GM12892 (cell line): ENCODE measurements around the gene KIF1C.

Source experiments
- POLR2A ChIP-seq: IDR thresholded peaks from 2 replicates; pipeline ENCODE4 v1.6.1; 2011; ENCODE audit warnings: low read depth, low read length, control low read depth
- POLR2AphosphoS5 ChIP-seq: IDR thresholded peaks from 2 replicates; pipeline ENCODE4 v1.6.1; 2011; ENCODE audit warnings: low read depth, low read length, control low read depth
- TAF1 ChIP-seq: IDR thresholded peaks from 2 replicates; pipeline ENCODE4 v1.6.1; 2011; ENCODE audit warnings: low read depth, mild to moderate bottlenecking, control low read depth, low read length, borderline replicate concordance

GRCh38 chr17:4994081-4994595 lies 3.6 kb upstream of the KIF1C start:
- no peak for TF ChIP-seq TAF1
- no peak for TF ChIP-seq POLR2A
- no peak for TF ChIP-seq POLR2AphosphoS5
